ENCODE results near the gene ANKFN1.
"Not testable (repeated sequence)": the region's sequence is repeated elsewhere in the genome, so short reads cannot be mapped to it uniquely, and the experiment has no call there.

The ANKFN1 gene

DNA sequence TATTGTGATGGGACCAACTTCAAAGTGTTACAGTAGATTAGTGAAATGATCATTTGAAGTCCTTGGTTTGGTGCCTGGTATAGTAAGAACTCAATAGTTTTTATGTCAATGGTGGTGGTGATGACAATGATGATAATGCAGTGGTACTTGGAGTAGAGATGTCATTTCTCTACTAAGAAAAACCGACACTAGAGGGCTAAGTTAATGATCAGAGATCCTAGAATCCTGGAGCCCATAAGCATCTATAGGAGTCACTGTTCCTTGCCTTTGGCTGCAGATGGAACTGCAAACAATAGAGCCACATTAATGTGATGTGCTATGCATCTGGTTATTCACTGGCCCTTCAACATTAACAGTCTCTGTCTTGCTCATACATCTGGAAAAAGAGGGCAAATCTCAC is 103.8 kb downstream of the ANKFN1 start:
- no peak for DNase-seq (ENCODE audit: low spot score)
- ChIA-PET POLR2A (ENCODE audit: low non-redundant PET) (no interaction called here), CTCF (interaction anchor here (0.6 kb wide), 1 partner anchor 620 kb away, joined by 3 read pairs; no protein-coding TSS in a partner anchor)
- H3K27ac ChIP-seq = no peak overlapping the region
- TF ChIP-seq, protein P1, sequence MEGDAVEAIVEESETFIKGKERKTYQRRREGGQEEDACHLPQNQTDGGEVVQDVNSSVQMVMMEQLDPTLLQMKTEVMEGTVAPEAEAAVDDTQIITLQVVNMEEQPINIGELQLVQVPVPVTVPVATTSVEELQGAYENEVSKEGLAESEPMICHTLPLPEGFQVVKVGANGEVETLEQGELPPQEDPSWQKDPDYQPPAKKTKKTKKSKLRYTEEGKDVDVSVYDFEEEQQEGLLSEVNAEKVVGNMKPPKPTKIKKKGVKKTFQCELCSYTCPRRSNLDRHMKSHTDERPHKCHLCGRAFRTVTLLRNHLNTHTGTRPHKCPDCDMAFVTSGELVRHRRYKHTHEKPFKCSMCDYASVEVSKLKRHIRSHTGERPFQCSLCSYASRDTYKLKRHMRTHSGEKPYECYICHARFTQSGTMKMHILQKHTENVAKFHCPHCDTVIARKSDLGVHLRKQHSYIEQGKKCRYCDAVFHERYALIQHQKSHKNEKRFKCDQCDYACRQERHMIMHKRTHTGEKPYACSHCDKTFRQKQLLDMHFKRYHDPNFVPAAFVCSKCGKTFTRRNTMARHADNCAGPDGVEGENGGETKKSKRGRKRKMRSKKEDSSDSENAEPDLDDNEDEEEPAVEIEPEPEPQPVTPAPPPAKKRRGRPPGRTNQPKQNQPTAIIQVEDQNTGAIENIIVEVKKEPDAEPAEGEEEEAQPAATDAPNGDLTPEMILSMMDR (conservative IDR thresholded peaks at IDR 0.05; ENCODE audit: low read depth) = no peak

DNA sequence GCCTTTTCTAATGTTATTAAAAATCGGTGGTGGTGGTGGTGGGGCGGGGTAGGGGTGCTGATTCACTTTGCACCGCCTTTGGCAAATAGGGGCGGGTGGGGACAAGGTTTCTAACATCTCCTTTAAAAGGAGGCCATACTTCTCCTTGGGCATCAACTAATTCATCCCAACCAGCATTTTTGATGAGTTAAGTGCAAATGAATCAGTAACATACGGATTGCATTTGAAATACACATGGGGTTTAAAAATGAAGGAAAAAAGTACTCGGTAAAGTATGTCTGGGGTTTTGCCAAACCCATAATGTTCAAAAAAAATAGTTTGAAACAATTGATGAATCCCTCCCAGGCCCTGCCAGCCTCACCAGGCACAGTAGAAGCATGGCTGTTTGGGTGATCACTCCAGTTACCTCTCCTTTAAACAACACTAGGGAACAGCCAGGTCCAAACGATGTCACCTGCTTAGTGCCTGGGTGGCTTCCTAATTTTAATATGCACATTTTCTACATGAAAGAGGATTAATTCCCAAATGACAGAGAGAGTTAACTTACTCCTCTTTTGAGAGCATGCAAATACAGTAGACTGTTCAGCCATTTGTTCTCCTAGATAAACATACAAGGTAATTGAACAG is 107.2 kb downstream of the ANKFN1 start:
- TF ChIP-seq, protein P1 (conservative IDR thresholded peaks at IDR 0.05; ENCODE audit: low read depth) = no peak
- ChIA-PET POLR2A (ENCODE audit: low non-redundant PET) (no interaction called here), CTCF (interaction anchor here (0.7 kb wide), 2 partner anchors 9 to 1835 kb away, joined by 3 read pairs; no protein-coding TSS in a partner anchor)
- no peak overlapping the region for H3K27ac ChIP-seq
- DNase-seq (ENCODE audit: low spot score) = no peak

DNA sequence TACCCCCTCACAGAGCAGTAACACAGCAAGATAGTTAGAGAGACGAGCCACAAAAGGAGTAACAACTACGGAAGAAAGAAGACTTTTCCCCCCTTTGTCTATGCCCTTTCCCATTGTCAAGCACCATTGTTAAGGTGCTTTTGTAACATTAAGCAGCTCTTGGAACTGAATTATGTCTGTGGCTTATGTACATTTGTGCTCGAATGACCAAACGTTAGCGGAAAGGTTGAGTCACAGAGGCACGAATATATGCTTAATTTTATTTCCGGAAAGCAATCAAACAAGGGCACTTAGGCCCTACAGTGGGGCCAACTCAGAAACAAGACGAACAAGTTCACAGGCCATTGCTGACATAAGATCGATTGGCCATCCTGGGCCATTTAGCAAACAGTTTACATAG is 109.5 kb downstream of the ANKFN1 start:
- CTCF ChIA-PET = no interaction called here
- no peak for DNase-seq (ENCODE audit: low spot score)
- TF ChIP-seq, protein P1 (conservative IDR thresholded peaks at IDR 0.05; ENCODE audit: low read depth) = no peak
- H3K27ac ChIP-seq = no peak overlapping the region
- POLR2A ChIA-PET (ENCODE audit: low non-redundant PET) = no interaction called here

DNA sequence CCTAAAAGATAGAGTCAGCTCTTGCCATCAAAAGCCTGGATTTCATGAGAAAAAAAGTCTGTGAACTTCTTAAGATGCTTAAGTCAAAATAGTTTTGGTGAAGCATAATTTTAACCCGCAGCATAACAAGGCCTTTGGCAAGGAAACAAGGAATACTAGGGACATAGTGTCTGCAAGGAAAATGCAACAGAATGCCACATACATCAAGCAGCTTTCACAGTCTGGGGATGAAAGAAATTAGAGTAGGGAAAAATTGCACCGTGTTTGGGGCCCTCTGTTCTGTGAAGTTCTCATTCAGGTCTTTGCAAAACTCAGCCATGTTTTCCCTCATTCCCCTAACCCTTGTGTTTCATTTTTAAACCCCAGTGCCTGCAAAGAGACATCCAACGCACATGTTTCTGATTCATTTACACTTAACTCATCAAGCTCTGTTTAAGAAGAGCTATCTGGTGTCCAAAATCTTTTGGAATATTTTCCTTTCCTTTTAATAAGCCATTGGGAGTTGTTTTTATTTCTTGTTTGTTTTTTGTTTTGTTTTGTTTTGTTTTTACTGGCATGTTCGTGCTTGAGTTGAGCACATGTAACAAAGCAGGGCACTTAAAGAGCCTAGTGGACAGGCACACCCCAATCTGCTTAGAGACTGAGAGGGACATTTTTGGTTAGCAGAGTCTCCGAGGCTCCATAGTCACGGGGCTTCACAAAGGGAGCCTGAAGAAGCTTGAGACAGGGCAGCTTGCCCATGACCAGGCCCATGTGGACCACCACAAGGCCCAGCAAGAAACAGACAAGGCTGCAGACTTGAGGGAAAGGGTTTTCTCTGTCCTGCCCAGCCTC is 116.5 kb downstream of the ANKFN1 start:
- no peak for DNase-seq (ENCODE audit: low spot score)
- CTCF ChIA-PET = no interaction called here
- H3K27ac ChIP-seq = no peak overlapping the region
- TF ChIP-seq, protein P1 (conservative IDR thresholded peaks at IDR 0.05; ENCODE audit: low read depth) = no peak
- POLR2A ChIA-PET (ENCODE audit: low non-redundant PET) = no interaction called here

DNA sequence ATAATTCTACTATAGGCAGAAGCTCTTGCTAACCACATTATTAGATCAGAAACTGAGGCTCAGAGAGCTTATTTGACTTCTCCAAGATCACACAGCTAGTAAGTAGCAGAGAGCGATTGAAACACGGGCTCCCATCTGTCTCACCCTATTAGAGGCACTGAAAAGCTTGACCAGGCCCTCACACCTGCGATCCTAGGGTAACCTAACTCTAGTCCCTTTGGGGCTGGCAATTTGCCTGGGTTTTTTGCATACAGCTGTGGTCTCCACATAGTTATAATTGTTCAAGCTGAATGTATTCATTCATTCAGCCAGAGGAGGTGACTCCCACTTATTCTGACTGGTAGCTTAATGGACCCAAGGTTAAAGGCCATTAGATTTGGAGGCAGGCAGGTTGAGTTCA is 121.2 kb downstream of the ANKFN1 start:
- TF ChIP-seq, protein P1 (conservative IDR thresholded peaks at IDR 0.05; ENCODE audit: low read depth) = no peak
- POLR2A ChIA-PET (ENCODE audit: low non-redundant PET) = no interaction called here
- CTCF ChIA-PET = no interaction called here
- H3K27ac ChIP-seq = no peak overlapping the region
- DNase-seq (ENCODE audit: low spot score) = no peak

DNA sequence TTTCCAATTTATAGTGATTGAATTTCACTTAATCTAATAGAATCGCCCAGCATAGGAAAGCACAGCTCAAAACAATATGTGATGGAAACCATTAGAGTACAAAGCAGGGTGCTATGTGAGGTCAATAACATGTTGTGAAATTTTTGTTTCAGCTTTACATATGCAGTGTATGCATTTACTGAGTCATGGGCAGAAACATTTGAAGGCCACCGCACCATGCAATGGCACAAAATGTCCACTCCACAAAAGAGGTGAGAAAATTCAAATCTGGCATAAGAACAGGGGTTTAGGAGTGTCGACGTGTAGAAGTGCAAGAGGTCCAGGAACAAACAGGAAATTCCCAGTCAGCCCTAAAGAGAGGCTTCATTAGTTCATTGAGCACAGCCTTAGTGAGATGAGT is 131.2 kb downstream of the ANKFN1 start:
- POLR2A ChIA-PET (ENCODE audit: low non-redundant PET) = no interaction called here
- TF ChIP-seq, protein P1 (conservative IDR thresholded peaks at IDR 0.05; ENCODE audit: low read depth) = no peak
- H3K27ac ChIP-seq = no peak overlapping the region
- CTCF ChIA-PET = no interaction called here
- DNase-seq (ENCODE audit: low spot score) = no peak

DNA sequence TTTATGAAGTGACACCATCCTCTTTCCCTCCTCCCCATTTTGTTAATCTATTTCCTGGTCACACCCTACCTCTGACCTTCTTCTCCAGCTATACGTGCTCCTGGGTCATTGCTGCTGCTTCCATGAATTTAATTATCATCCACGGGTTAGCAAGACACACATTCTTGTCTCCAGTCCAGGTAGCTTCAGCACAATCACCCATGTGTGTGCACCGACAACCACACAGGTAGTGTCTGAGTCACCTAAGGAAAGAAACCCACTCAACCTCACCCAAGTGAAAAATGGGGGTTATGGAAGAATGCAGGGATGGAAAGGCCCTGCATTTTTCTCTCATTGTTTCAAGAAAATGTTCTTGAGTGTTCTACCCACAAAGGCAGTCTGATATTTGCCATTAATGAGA is 135.5 kb downstream of the ANKFN1 start:
- CTCF ChIA-PET; DNase-seq (ENCODE audit: low spot score); H3K27ac ChIP-seq; POLR2A ChIA-PET (ENCODE audit: low non-redundant PET): not testable (repeated sequence)

Data from RWPE1 (cell line).